Measurements from ENCODE around the gene EFL1. TPM values are rescaled to one million over a fixed set of nuclear protein-coding genes. Genes with fewer than 3 reads are reported as not detected.
A peak's percentile ranks its signal among the peaks of the same experiment; 100 is the strongest.

The EFL1 gene
- total RNA-seq, 1 donor from 2014 or later = 13.3 TPM

DNA sequence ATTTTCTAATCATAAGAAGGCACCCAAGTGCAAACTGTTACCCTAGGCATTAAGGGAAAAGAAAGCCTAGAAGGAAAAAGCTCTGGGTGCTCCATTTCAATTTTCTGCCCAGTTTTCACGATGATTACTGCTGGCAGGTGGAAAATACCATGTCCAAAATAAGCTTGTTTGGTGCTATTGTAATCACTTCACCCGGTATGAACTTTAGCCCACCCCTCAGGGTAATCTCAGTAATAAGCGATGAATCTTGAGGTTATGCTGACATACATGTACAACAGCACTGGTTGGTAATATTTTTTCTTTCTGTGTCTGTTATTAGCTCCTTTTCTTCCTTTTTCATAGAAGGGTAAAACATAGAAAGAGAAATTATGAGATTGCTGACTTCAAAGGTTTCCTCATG, 128.1 kb downstream of the EFL1 start:
- Histone ChIP-seq H3K36me3 (peaks cover 0 to 10% of the 10 kb centered on the region in 2 donors), H3K4me1 (no peaks in the 10 kb centered on the region), H3K4me3 (no peak overlapping the region), H3K9me3 (no peaks in the 10 kb centered on the region), H3K27me3 (no peaks in the 10 kb centered on the region), H3K27ac (no peak overlapping the region)
- TF ChIP-seq POLR2AphosphoS5 (IDR thresholded peaks at IDR 0.05; ENCODE audit: insufficient read depth in 1 of 2, low read depth in 1 of 2) (no peak), POLR2A (IDR thresholded peaks at IDR 0.05) (no peak)
- TF ChIP-seq, protein P1, sequence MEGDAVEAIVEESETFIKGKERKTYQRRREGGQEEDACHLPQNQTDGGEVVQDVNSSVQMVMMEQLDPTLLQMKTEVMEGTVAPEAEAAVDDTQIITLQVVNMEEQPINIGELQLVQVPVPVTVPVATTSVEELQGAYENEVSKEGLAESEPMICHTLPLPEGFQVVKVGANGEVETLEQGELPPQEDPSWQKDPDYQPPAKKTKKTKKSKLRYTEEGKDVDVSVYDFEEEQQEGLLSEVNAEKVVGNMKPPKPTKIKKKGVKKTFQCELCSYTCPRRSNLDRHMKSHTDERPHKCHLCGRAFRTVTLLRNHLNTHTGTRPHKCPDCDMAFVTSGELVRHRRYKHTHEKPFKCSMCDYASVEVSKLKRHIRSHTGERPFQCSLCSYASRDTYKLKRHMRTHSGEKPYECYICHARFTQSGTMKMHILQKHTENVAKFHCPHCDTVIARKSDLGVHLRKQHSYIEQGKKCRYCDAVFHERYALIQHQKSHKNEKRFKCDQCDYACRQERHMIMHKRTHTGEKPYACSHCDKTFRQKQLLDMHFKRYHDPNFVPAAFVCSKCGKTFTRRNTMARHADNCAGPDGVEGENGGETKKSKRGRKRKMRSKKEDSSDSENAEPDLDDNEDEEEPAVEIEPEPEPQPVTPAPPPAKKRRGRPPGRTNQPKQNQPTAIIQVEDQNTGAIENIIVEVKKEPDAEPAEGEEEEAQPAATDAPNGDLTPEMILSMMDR (IDR thresholded peaks at IDR 0.05) = no peak
- intact Hi-C loops (cut with DNase I) = no loop called here
- DNase-seq (ENCODE audit: extremely low spot score in 2 of 2) = no peak

DNA sequence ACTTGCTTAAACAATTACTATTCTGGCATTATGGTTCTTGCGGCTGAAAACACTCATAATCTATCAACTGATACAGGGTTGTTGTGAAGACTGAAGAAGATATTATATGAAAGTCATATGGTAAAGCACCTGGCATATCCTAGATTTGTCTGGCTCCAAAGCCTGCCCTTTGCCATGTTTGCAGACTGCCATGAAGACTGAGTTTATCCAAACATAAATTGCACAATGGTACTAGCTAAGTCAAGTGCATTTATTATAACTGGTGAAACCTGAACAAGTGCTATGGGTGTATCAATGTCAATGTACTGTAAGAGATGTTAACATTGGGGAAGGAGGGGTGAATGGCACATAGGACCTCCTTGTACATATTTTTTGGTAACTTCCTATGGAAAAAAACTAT, 129.3 kb downstream of the EFL1 start:
- intact Hi-C loops (cut with DNase I) = no loop called here
- H3K27me3 ChIP-seq = no peaks in the 10 kb centered on the region
- H3K4me3 ChIP-seq = no peak overlapping the region
- TF ChIP-seq, protein P1 (IDR thresholded peaks at IDR 0.05) = no peak
- TF ChIP-seq POLR2AphosphoS5 (IDR thresholded peaks at IDR 0.05; ENCODE audit: insufficient read depth in 1 of 2, low read depth in 1 of 2) (no peak), POLR2A (IDR thresholded peaks at IDR 0.05) (no peak)
- no peaks in the 10 kb centered on the region for H3K9me3 ChIP-seq
- no peak for DNase-seq (ENCODE audit: extremely low spot score in 2 of 2)
- H3K36me3 ChIP-seq = peaks cover 0 to 10% of the 10 kb centered on the region in 2 donors
- peaks cover 9% of the 10 kb centered on the region for H3K4me1 ChIP-seq
- no peak overlapping the region for H3K27ac ChIP-seq

DNA sequence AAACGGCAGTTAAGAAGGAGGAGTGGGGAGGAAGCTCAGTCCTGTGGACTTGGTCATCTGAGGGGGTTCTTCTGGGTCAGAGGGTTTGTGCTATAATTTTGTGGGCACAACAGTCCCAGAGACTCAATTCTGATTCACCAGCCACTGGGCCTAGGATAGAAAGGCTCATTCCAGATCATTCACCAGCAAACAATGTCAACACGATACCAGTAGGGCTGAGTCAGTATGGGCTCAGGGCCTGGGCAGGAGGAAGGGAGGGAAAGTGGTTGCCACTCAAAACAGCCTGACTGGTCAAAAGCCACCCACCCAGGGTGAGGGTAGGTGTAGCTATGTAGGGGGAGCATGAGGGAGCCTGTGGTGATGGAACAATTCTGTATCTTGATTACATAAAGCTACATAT, 129.8 kb downstream of the EFL1 start:
- TF ChIP-seq POLR2AphosphoS5 (IDR thresholded peaks at IDR 0.05; ENCODE audit: insufficient read depth in 1 of 2, low read depth in 1 of 2) (no peak), POLR2A (IDR thresholded peaks at IDR 0.05) (no peak)
- TF ChIP-seq, protein P1 (IDR thresholded peaks at IDR 0.05) = no peak
- no peak for DNase-seq (ENCODE audit: extremely low spot score in 2 of 2)
- Histone ChIP-seq H3K27ac (no peak overlapping the region), H3K4me3 (no peak overlapping the region), H3K4me1 (peaks cover 9% of the 10 kb centered on the region), H3K9me3 (no peaks in the 10 kb centered on the region), H3K36me3 (peaks cover 0 to 7% of the 10 kb centered on the region in 2 donors), H3K27me3 (no peaks in the 10 kb centered on the region)
- intact Hi-C loops (cut with DNase I) = no loop called here

DNA sequence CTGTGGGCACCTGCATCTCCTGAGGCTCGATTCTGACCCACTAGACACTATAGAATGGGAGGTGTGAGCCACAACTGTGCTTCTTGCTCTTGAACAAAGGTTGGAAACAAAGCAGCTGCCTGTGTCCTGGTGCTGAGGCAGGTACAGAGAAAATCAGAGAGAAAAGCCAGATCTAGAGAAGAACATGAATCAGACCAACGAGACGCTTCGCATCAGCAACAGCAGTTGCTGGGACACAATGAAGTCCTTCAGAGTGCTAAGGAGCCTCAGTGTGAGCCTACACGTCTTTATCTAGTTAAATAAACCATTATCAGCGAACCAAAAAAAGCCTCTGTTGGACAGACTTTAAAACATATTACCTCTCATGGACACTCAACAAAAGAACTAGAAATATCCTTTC, 130.4 kb downstream of the EFL1 start:
- H3K36me3 ChIP-seq = peaks cover 0 to under 1% of the 10 kb centered on the region in 2 donors
- DNase-seq (ENCODE audit: extremely low spot score in 2 of 2) = no peak
- intact Hi-C loops (cut with DNase I) = no loop called here

DNA sequence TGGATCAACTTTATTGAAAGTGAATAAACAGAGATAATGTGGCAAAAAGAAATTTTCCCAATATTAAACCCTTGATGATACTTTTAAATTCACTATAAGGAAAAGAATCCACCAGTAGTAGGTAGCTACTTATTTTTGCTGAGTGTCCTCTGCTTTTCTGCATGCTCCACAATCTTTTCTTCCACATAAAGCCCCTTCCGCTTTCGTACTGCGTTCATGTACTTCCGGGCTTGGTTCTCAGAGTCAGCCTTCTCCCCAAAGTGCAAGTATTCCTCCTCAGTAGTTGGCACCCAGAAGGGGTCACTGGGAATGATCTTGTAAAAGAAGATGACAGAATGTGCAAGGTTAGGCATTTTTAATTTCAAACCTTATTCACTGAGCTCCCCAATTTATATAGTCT, 132.3 kb downstream of the EFL1 start:
- intact Hi-C loops (cut with DNase I) = no loop called here
- H3K27me3 ChIP-seq = no peaks in the 10 kb centered on the region
- TF ChIP-seq, protein P1 (IDR thresholded peaks at IDR 0.05) = no peak
- TF ChIP-seq POLR2A (IDR thresholded peaks at IDR 0.05) (no peak), POLR2AphosphoS5 (IDR thresholded peaks at IDR 0.05; ENCODE audit: insufficient read depth in 1 of 2, low read depth in 1 of 2) (no peak)
- peak overlapping the region; percentile 48 for H3K27ac ChIP-seq
- H3K4me3 ChIP-seq = no peak overlapping the region
- DNase-seq (ENCODE audit: extremely low spot score in 2 of 2) = no peak
- H3K9me3 ChIP-seq = no peaks in the 10 kb centered on the region
- no peaks in the 10 kb centered on the region for H3K36me3 ChIP-seq
- peaks cover 9% of the 10 kb centered on the region for H3K4me1 ChIP-seq

More for the DNA sequence above, 130.4 kb downstream of the EFL1 start:
- peaks cover 9% of the 10 kb centered on the region for H3K4me1 ChIP-seq
- no peaks in the 10 kb centered on the region for H3K27me3 ChIP-seq
- no peak overlapping the region for H3K27ac ChIP-seq
- no peaks in the 10 kb centered on the region for H3K9me3 ChIP-seq
- TF ChIP-seq POLR2A (IDR thresholded peaks at IDR 0.05) (no peak), POLR2AphosphoS5 (IDR thresholded peaks at IDR 0.05; ENCODE audit: insufficient read depth in 1 of 2, low read depth in 1 of 2) (no peak)
- TF ChIP-seq, protein P1 (IDR thresholded peaks at IDR 0.05) = no peak
- no peak overlapping the region for H3K4me3 ChIP-seq
